HG03460 (cell line): ENCODE results near the gene PTGFR.

Experiments
- ATAC-seq: cut with Tn5 transposase; IDR thresholded peaks from one replicate; pipeline ENCODE4 v1.9.1; 2021; ENCODE audit not compliant: unreplicated experiment

The PTGFR gene

DNA sequence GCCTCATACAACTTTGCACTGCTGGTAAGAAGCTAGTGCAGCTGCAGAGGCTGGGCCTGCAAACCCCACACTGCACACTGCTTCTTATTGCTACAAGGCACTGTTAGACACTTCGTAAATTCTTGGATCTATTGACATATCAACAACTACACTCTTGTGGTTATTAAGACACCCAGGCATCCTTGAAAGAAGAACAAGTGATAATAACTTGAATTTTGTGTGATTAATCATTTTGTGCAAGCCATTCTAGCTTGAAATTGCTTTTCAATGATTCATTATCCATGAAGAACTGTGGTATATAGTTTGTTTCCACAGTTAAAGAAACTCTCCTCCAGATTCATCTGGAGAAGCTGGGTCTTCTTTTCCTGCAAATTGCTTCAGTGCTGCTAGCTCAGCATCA lies 95.8 kb downstream of the PTGFR start:
- no peak for ATAC-seq

DNA sequence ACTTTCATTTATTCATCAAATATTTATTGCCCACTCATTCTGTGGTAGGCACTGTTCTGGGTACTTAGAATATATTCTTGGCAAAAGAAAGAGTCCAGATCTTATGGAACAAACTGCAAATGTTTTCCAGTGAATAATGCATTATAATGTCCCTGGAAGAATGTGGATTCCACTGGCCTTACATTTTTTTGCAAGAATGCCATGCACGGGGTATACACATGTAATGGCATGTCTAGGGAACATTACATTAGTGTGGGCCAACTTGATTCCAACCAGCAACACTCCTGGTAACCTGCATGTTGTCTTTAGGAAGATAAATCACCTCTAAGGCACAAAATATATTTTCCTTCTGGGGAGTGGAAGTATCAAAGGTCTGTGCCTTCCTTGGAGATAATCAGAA lies 96.4 kb downstream of the PTGFR start:
- no peak for ATAC-seq
